GM21717 (cell line): ENCODE results near the gene PAPPA.

Experiments used
- ATAC-seq: cut with Tn5 transposase; IDR thresholded peaks from one replicate; pipeline ENCODE4 v1.9.1; 2021; ENCODE audit warnings: mild to moderate bottlenecking, moderate library complexity; ENCODE audit not compliant: unreplicated experiment

The PAPPA gene

DNA sequence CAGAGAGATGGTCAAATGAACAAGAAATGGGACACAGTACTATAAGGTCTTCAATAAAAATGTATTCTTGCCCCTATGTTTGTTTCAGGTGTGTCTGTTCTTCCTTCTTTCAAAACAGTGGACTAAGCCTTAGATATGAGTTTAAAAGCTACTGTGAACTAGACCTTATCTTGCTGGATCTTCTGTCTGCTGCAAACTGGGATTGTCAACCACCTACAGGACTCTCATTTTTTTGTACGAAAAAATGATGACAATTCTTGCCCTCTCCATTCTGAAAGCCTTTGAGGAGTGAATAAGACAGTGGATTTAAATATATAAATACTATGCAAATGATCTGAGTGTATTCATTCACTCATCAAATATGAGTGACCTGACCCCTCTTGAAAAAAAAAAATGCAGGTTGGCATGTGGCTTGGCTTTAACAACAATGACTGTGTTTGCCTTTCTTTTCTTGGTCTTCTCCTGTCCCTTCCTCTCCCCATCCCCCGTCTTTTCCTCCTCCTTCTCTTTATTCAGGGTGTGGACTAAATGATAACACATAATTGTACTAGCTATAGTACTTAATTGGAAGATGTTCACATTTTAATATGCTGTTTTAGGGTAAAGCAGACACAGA lies 298.0 kb downstream of the PAPPA start:
- ATAC-seq, result no peak
